HEK293 (cell line): ENCODE measurements around the gene MEMO1.

Source experiments
- CTCF ChIA-PET: fragments of 350-600 bp; formaldehyde crosslinking; extraction: SDS; loops from one replicate; lab custom pipeline; 2021; ENCODE audit warnings: antibody characterized with exemption; lab: Yijun Ruan, JAX
- POLR2A ChIA-PET: fragments of 300-600 bp; formaldehyde crosslinking; extraction: SDS; loops from one replicate; lab custom pipeline; 2020; ENCODE audit warnings: antibody characterized with exemption, inconsistent platforms; lab: Yijun Ruan, JAX
- H3K27ac ChIP-seq: fragments of 200-500 bp; sonication (Bioruptor generic); 2 replicates; pipeline ENCODE4 v1.5.1; 2014; ENCODE audit warnings: low read depth, low read length, control low read depth, inconsistent platforms; ENCODE audit errors: extremely low read depth
- H3K36me3 ChIP-seq, 2 experiments: fragments of 200-500 bp in 1 of 2; sonication (Bioruptor generic) in 1 of 2; 1 replicate in 1 of 2; 2 replicates in 1 of 2; pipeline ENCODE4 v1.5.1; 2014 to 2017; ENCODE audit warnings: inconsistent platforms in 2 of 2, low read length in 2 of 2; ENCODE audit not compliant: control insufficient read depth in 2 of 2, insufficient read depth in 1 of 2
- H3K4me1 ChIP-seq: fragments of 200-500 bp; sonication (Bioruptor generic); 2 replicates; pipeline ENCODE4 v1.5.1; 2014; ENCODE audit warnings: mild to moderate bottlenecking, low read length, inconsistent platforms; ENCODE audit not compliant: control insufficient read depth, insufficient read depth
- H3K4me3 ChIP-seq: 2 replicates; pipeline ENCODE4 v1.5.1; 2011; ENCODE audit warnings: low read depth, mild to moderate bottlenecking, control low read depth, low read length, moderate library complexity
- H3K9me3 ChIP-seq: fragments of 200-500 bp; sonication (Bioruptor generic); 2 replicates; pipeline ENCODE4 v1.5.1; 2014; ENCODE audit warnings: low read depth, low read length, inconsistent platforms; ENCODE audit not compliant: control insufficient read depth, insufficient read depth
- KLF10 ChIP-seq: fragments of 450-650 bp; IDR thresholded peaks from 2 replicates; pipeline ENCODE4 v1.5.1; 2018; ENCODE audit warnings: missing biosample characterization, mild to moderate bottlenecking, missing genetic modification characterization
- KLF16 ChIP-seq: fragments of 450-650 bp; formaldehyde crosslinking; IDR thresholded peaks from 2 replicates; pipeline ENCODE4 v1.5.1; 2017; ENCODE audit warnings: missing biosample characterization, missing genetic modification characterization
- KLF17 ChIP-seq: fragments of 450-650 bp; formaldehyde crosslinking; IDR thresholded peaks from 2 replicates; pipeline ENCODE4 v1.5.1; 2016; ENCODE audit warnings: missing biosample characterization, missing genetic modification characterization
- KLF7 ChIP-seq: fragments of 450-650 bp; formaldehyde crosslinking; IDR thresholded peaks from 2 replicates; pipeline ENCODE4 v1.5.1; 2016; ENCODE audit warnings: missing biosample characterization, missing genetic modification characterization, borderline replicate concordance
- KLF8 ChIP-seq: fragments of 450-650 bp; formaldehyde crosslinking; IDR thresholded peaks from 2 replicates; pipeline ENCODE4 v1.5.1; 2016; ENCODE audit warnings: missing biosample characterization, missing genetic modification characterization
- PRDM4 ChIP-seq: fragments of 450-650 bp; formaldehyde crosslinking; IDR thresholded peaks from 2 replicates; pipeline ENCODE4 v1.5.1; 2017; ENCODE audit warnings: missing biosample characterization, missing genetic modification characterization
- SP3 ChIP-seq: fragments of 450-650 bp; formaldehyde crosslinking; IDR thresholded peaks from 2 replicates; pipeline ENCODE4 v1.5.1; 2016; ENCODE audit warnings: missing biosample characterization, missing genetic modification characterization
- SP7 ChIP-seq: fragments of 450-650 bp; formaldehyde crosslinking; IDR thresholded peaks from 2 replicates; pipeline ENCODE4 v1.5.1; 2016; ENCODE audit warnings: missing biosample characterization, missing genetic modification characterization
- ZBTB7A ChIP-seq: fragments of 450-650 bp; formaldehyde crosslinking; IDR thresholded peaks from 2 replicates; pipeline ENCODE4 v1.5.1; 2016; ENCODE audit warnings: low read depth, missing biosample characterization, missing genetic modification characterization
- ZEB2 ChIP-seq: fragments of 450-650 bp; formaldehyde crosslinking; IDR thresholded peaks from 2 replicates; pipeline ENCODE4 v1.5.1; 2016; ENCODE audit warnings: missing biosample characterization, missing genetic modification characterization
- ZFP3 ChIP-seq: fragments of 450-650 bp; formaldehyde crosslinking; IDR thresholded peaks from 2 replicates; pipeline ENCODE4 v1.5.1; 2016; ENCODE audit warnings: low read depth, missing biosample characterization, missing genetic modification characterization
- ZNF114 ChIP-seq: fragments of 450-650 bp; formaldehyde crosslinking; IDR thresholded peaks from 2 replicates; pipeline ENCODE4 v1.5.0; 2017; ENCODE audit warnings: missing biosample characterization, missing genetic modification characterization
- ZNF2 ChIP-seq: fragments of 450-650 bp; formaldehyde crosslinking; IDR thresholded peaks from 2 replicates; pipeline ENCODE4 v1.5.1; 2016; ENCODE audit warnings: missing biosample characterization, missing genetic modification characterization
- ZNF280C ChIP-seq: fragments of 450-650 bp; formaldehyde crosslinking; IDR thresholded peaks from 2 replicates; pipeline ENCODE4 v1.5.1; 2016; ENCODE audit warnings: missing biosample characterization, missing genetic modification characterization
- ZNF571 ChIP-seq: fragments of 450-650 bp; formaldehyde crosslinking; IDR thresholded peaks from 2 replicates; pipeline ENCODE4 v1.5.0; 2017; ENCODE audit warnings: missing biosample characterization, missing genetic modification characterization
- ZNF670 ChIP-seq: fragments of 450-650 bp; formaldehyde crosslinking; IDR thresholded peaks from 2 replicates; pipeline ENCODE4 v1.5.1; 2016; ENCODE audit warnings: missing biosample characterization, missing genetic modification characterization, low read depth
- ZNF677 ChIP-seq: fragments of 450-650 bp; IDR thresholded peaks from 2 replicates; pipeline ENCODE4 v1.5.0; 2018; ENCODE audit warnings: missing biosample characterization, mild to moderate bottlenecking, missing genetic modification characterization, moderate library complexity
- ZSCAN23 ChIP-seq: fragments of 450-650 bp; formaldehyde crosslinking; IDR thresholded peaks from 2 replicates; pipeline ENCODE4 v1.5.1; 2016; ENCODE audit warnings: missing biosample characterization, missing genetic modification characterization
- TF ChIP-seq, protein P1 (sequence below): fragments of 450-650 bp; formaldehyde crosslinking; optimal IDR thresholded peaks from 2 replicates; pipeline ENCODE3; 2016; ENCODE audit warnings: missing biosample characterization, mild to moderate bottlenecking, missing genetic modification characterization
- TF ChIP-seq, protein P2 (sequence below): fragments of 450-650 bp; formaldehyde crosslinking; IDR thresholded peaks from 2 replicates; pipeline ENCODE4 v1.5.1; 2016; ENCODE audit warnings: missing biosample characterization, missing genetic modification characterization
- TF ChIP-seq, protein P3 (sequence below): fragments of 450-650 bp; formaldehyde crosslinking; IDR thresholded peaks from 2 replicates; pipeline ENCODE4 v1.5.1; 2016; ENCODE audit warnings: missing biosample characterization, missing genetic modification characterization
- TF ChIP-seq, protein P4 (sequence below): fragments of 450-650 bp; formaldehyde crosslinking; IDR thresholded peaks from 2 replicates; pipeline ENCODE4 v1.5.1; 2016; ENCODE audit warnings: missing biosample characterization, missing genetic modification characterization

Gene MEMO1

GRCh38 chr2:32039447-32040219, 28.8 kb upstream of the MEMO1 start, which contains the start of gene DPY30:
Gene DPY30, minus strand, starts transcription at chr2:32039805. Its CDS starts 349 bp downstream, at chr2:32039456.
- Histone ChIP-seq H3K27ac (peak within 1 kb of the TSS; percentile 74), H3K4me3 (peak within 1 kb of the TSS; percentile 82), H3K9me3 (no peaks in the 10 kb centered on the region), H3K36me3 (peaks cover 10 to 22% of the 10 kb centered on the region in 2 experiments), H3K4me1 (no peaks in the 10 kb centered on the region)
- ChIA-PET CTCF (interaction anchor here (0.6 kb wide), 3 partner anchors 11 to 1537 kb away, joined by 3 to 4 read pairs (median 3); no protein-coding TSS in a partner anchor), POLR2A (interaction anchor here (0.6 to 5.0 kb wide), 26 partner anchors 9 to 386 kb away, joined by 3 to 104 read pairs (median 4); partner anchors contain the start of genes MEMO1, SLC30A6 and SPAST)
- TF ChIP-seq ZNF114 (tag by site-specific recombination): no peak
- TF ChIP-seq, protein P1, sequence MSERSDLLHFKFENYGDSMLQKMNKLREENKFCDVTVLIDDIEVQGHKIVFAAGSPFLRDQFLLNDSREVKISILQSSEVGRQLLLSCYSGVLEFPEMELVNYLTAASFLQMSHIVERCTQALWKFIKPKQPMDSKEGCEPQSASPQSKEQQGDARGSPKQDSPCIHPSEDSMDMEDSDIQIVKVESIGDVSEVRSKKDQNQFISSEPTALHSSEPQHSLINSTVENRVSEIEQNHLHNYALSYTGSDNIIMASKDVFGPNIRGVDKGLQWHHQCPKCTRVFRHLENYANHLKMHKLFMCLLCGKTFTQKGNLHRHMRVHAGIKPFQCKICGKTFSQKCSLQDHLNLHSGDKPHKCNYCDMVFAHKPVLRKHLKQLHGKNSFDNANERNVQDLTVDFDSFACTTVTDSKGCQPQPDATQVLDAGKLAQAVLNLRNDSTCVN (tag by site-specific recombination): peak; percentile 58
- no peak for TF ChIP-seq ZNF571
- no peak for TF ChIP-seq ZFP3
- TF ChIP-seq, protein P2, sequence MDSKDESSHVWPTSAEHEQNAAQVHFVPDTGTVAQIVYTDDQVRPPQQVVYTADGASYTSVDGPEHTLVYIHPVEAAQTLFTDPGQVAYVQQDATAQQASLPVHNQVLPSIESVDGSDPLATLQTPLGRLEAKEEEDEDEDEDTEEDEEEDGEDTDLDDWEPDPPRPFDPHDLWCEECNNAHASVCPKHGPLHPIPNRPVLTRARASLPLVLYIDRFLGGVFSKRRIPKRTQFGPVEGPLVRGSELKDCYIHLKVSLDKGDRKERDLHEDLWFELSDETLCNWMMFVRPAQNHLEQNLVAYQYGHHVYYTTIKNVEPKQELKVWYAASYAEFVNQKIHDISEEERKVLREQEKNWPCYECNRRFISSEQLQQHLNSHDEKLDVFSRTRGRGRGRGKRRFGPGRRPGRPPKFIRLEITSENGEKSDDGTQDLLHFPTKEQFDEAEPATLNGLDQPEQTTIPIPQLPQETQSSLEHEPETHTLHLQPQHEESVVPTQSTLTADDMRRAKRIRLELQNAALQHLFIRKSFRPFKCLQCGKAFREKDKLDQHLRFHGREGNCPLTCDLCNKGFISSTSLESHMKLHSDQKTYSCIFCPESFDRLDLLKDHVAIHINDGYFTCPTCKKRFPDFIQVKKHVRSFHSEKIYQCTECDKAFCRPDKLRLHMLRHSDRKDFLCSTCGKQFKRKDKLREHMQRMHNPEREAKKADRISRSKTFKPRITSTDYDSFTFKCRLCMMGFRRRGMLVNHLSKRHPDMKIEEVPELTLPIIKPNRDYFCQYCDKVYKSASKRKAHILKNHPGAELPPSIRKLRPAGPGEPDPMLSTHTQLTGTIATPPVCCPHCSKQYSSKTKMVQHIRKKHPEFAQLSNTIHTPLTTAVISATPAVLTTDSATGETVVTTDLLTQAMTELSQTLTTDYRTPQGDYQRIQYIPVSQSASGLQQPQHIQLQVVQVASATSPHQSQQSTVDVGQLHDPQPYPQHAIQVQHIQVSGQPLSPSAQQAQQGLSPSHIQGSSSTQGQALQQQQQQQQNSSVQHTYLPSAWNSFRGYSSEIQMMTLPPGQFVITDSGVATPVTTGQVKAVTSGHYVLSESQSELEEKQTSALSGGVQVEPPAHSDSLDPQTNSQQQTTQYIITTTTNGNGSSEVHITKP (tag by site-specific recombination): peak; percentile 51; the same call in 1 of the 2 replicates
- peak; percentile 60; the same call in 1 of the 2 replicates for TF ChIP-seq KLF16 (tag by site-specific recombination)
- no peak for TF ChIP-seq ZBTB7A (tag by site-specific recombination)
- TF ChIP-seq PRDM4 (tag by site-specific recombination): no peak
- TF ChIP-seq KLF8 (tag by site-specific recombination): 0 out of 2 replicates have a peak, but pooled peaks have one; percentile 34
- no peak for TF ChIP-seq ZNF677 (tag by site-specific recombination)
- TF ChIP-seq, protein P3, sequence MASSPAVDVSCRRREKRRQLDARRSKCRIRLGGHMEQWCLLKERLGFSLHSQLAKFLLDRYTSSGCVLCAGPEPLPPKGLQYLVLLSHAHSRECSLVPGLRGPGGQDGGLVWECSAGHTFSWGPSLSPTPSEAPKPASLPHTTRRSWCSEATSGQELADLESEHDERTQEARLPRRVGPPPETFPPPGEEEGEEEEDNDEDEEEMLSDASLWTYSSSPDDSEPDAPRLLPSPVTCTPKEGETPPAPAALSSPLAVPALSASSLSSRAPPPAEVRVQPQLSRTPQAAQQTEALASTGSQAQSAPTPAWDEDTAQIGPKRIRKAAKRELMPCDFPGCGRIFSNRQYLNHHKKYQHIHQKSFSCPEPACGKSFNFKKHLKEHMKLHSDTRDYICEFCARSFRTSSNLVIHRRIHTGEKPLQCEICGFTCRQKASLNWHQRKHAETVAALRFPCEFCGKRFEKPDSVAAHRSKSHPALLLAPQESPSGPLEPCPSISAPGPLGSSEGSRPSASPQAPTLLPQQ (tag by site-specific recombination): 0 out of 2 replicates have a peak, but pooled peaks have one; percentile 7
- TF ChIP-seq SP7 (tag by site-specific recombination): 0 out of 2 replicates have a peak, but pooled peaks have one; percentile 20
- TF ChIP-seq KLF17: no peak; the same call in 1 of the 2 replicates
- no peak for TF ChIP-seq ZNF670 (tag by site-specific recombination)
- no peak for TF ChIP-seq ZNF280C (tag by site-specific recombination)
- TF ChIP-seq, protein P4, sequence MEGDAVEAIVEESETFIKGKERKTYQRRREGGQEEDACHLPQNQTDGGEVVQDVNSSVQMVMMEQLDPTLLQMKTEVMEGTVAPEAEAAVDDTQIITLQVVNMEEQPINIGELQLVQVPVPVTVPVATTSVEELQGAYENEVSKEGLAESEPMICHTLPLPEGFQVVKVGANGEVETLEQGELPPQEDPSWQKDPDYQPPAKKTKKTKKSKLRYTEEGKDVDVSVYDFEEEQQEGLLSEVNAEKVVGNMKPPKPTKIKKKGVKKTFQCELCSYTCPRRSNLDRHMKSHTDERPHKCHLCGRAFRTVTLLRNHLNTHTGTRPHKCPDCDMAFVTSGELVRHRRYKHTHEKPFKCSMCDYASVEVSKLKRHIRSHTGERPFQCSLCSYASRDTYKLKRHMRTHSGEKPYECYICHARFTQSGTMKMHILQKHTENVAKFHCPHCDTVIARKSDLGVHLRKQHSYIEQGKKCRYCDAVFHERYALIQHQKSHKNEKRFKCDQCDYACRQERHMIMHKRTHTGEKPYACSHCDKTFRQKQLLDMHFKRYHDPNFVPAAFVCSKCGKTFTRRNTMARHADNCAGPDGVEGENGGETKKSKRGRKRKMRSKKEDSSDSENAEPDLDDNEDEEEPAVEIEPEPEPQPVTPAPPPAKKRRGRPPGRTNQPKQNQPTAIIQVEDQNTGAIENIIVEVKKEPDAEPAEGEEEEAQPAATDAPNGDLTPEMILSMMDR: peak; percentile 72
- no peak for TF ChIP-seq ZEB2 (tag by site-specific recombination)
- peak; percentile 40 for TF ChIP-seq SP3 (tag by site-specific recombination)
- TF ChIP-seq ZNF2 (tag by site-specific recombination): 0 out of 2 replicates have a peak, but pooled peaks have one; percentile 74
- no peak for TF ChIP-seq ZSCAN23 (tag by site-specific recombination)
- TF ChIP-seq KLF10 (tag by site-specific recombination): 0 out of 2 replicates have a peak, but pooled peaks have one; percentile 27
- TF ChIP-seq KLF7 (tag by site-specific recombination): 0 out of 2 replicates have a peak, but pooled peaks have one; percentile 50
